ENCODE data around the gene MCM5. TPM values are rescaled to one million over a fixed set of nuclear protein-coding genes. Genes with fewer than 3 reads are reported as not detected.

MCM5 gene
- total RNA-seq, 3 donors from 2014 or later (not counting 1 experiment from before 2014, with no cell fraction given): 59.3 to 73.8 (median 61.5) TPM

- intact Hi-C loops (cut with micrococcal nuclease): no loop called here
Observed at GRCh38 chr22:35439365-35439717, 39.4 kb downstream of the MCM5 start.

DNA sequence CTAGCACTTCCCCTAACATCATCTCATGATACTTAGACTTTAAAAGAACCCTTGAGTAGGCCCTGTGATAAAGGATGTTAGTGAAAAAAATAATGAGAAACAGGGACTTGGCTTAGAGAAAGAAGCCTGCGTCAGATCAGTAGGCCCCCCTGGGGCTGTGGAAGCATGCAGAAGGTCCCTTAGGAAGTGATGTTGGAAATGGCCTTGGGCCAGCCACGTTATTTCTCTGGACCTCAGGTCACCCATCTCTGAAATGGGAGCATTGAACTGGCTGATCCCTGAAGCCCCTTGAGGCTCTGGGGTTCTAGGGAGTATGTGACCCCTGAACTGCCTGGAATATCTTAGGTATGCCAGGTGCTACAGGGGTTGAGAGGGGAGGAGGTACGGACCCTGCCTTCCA lies 40.2 kb downstream of the MCM5 start:
- Mint-ChIP-seq H3K27me3 (ENCODE audit: low read depth in 2 of 2) (no peaks in the 10 kb centered on the region), H3K4me1 (peaks cover 0 to 9% of the 10 kb centered on the region in 2 donors), H3K4me3 (no peak overlapping the region), H3K9me3 (peaks cover 0 to 2% of the 10 kb centered on the region in 2 donors), H3K36me3 (no peaks in the 10 kb centered on the region), H3K27ac (no peak overlapping the region)
- 91% methylated on average over 3 of the region's 3 CpGs for WGBS (ENCODE audit: insufficient coverage)
- intact Hi-C loops (cut with micrococcal nuclease): no loop called here
- DNase-seq: no peak
- Histone ChIP-seq H3K9me3 (ENCODE audit: control insufficient read depth, insufficient read depth, low read length) (no peaks in the 10 kb centered on the region), H3K27me3 (ENCODE audit: control insufficient read depth, insufficient read depth, low read length) (no peaks in the 10 kb centered on the region), H3K4me3 (ENCODE audit: low read length) (no peak overlapping the region), H3K36me3 (ENCODE audit: control insufficient read depth, insufficient read depth, low read length) (no peaks in the 10 kb centered on the region), H3K4me1 (ENCODE audit: control insufficient read depth, insufficient read depth, low read length) (no peaks in the 10 kb centered on the region), H3K27ac (ENCODE audit: low read length) (no peak overlapping the region)
- no peak for ATAC-seq
- TF ChIP-seq CTCF (IDR thresholded peaks at IDR 0.05): no peak

More at GRCh38 chr22:35439365-35439717, 39.4 kb downstream of the MCM5 start:
- Mint-ChIP-seq H3K27ac (no peak overlapping the region), H3K36me3 (no peaks in the 10 kb centered on the region), H3K4me3 (no peak overlapping the region), H3K4me1 (peaks cover 0 to 9% of the 10 kb centered on the region in 2 donors), H3K9me3 (peaks cover 0 to 2% of the 10 kb centered on the region in 2 donors), H3K27me3 (ENCODE audit: low read depth in 2 of 2) (no peaks in the 10 kb centered on the region)
- no peak overlapping the region for H3K4me3 ChIP-seq (ENCODE audit: low read length)
- H3K4me1 ChIP-seq (ENCODE audit: control insufficient read depth, insufficient read depth, low read length): no peaks in the 10 kb centered on the region
- ATAC-seq: no peak
- no peaks in the 10 kb centered on the region for H3K27me3 ChIP-seq (ENCODE audit: control insufficient read depth, insufficient read depth, low read length)
- no peaks in the 10 kb centered on the region for H3K9me3 ChIP-seq (ENCODE audit: control insufficient read depth, insufficient read depth, low read length)
- no peak for DNase-seq
- no peak overlapping the region for H3K27ac ChIP-seq (ENCODE audit: low read length)
- no peaks in the 10 kb centered on the region for H3K36me3 ChIP-seq (ENCODE audit: control insufficient read depth, insufficient read depth, low read length)
- 100% methylated on average over 1 of the region's 1 CpG for WGBS (ENCODE audit: insufficient coverage)
- no peak for TF ChIP-seq CTCF (IDR thresholded peaks at IDR 0.05)

DNA sequence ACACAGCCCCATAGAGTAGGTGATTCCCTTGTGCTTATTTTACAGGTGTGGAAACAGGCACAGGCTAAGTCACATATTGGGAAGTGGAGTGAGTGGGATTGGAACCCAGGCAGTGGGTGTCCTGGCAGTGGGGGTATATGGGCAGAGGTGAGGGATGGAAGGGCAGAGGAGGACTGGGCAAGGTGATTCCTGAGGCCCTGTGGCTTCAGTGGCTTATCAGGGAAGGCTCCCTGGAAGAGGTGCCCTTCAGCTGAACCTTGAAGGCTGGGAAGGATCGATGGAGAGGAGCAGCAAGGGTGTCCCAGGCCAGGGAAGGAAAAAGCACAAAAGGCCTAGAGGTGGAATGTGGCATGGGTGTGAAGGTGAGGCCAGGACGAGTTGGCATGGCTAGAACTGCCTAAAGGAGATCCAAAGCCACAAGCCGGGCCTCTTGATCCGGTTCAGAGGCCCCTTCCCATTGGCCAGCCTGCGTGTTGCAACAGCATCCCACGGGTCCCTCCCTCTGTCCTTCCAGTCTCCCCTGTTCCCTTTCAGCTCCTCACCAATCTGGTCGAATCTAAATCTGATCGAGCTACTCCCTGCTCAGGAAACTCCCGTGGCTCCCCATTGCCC lies 41.7 kb downstream of the MCM5 start:
- TF ChIP-seq CTCF (IDR thresholded peaks at IDR 0.05): no peak

GRCh38 chr22:35442471-35442870 lies 42.5 kb downstream of the MCM5 start:
- TF ChIP-seq CTCF (IDR thresholded peaks at IDR 0.05): no peak
- Histone ChIP-seq H3K4me3 (ENCODE audit: low read length) (no peak overlapping the region), H3K27ac (ENCODE audit: low read length) (no peak overlapping the region), H3K36me3 (ENCODE audit: control insufficient read depth, insufficient read depth, low read length) (no peaks in the 10 kb centered on the region), H3K4me1 (ENCODE audit: control insufficient read depth, insufficient read depth, low read length) (peaks cover under 1% of the 10 kb centered on the region), H3K27me3 (ENCODE audit: control insufficient read depth, insufficient read depth, low read length) (no peaks in the 10 kb centered on the region), H3K9me3 (ENCODE audit: control insufficient read depth, insufficient read depth, low read length) (no peaks in the 10 kb centered on the region)
- H3K4me3 Mint-ChIP-seq: no peak overlapping the region
- peaks cover 0 to 9% of the 10 kb centered on the region in 2 donors for H3K4me1 Mint-ChIP-seq
- no peak overlapping the region for H3K27ac Mint-ChIP-seq
- ATAC-seq: no peak
- WGBS (ENCODE audit: insufficient coverage): 95% methylated on average over 6 of the region's 6 CpGs
- no peaks in the 10 kb centered on the region for H3K36me3 Mint-ChIP-seq
- no peaks in the 10 kb centered on the region for H3K27me3 Mint-ChIP-seq (ENCODE audit: low read depth in 2 of 2)
- no peak for DNase-seq
- intact Hi-C loops (cut with micrococcal nuclease): no loop called here
- H3K9me3 Mint-ChIP-seq: peaks cover 0 to 2% of the 10 kb centered on the region in 2 donors

More for the DNA sequence above, 41.7 kb downstream of the MCM5 start:
- no peaks in the 10 kb centered on the region for H3K36me3 ChIP-seq (ENCODE audit: control insufficient read depth, insufficient read depth, low read length)
- ATAC-seq: no peak
- no peak for DNase-seq
- no peak overlapping the region for H3K27ac ChIP-seq (ENCODE audit: low read length)
- Mint-ChIP-seq H3K4me1 (peaks cover 0 to 9% of the 10 kb centered on the region in 2 donors), H3K27me3 (ENCODE audit: low read depth in 2 of 2) (no peaks in the 10 kb centered on the region), H3K36me3 (no peaks in the 10 kb centered on the region), H3K27ac (no peak overlapping the region), H3K9me3 (peaks cover 0 to 2% of the 10 kb centered on the region in 2 donors), H3K4me3 (no peak overlapping the region)
- intact Hi-C loops (cut with micrococcal nuclease): no loop called here
- no peaks in the 10 kb centered on the region for H3K4me1 ChIP-seq (ENCODE audit: control insufficient read depth, insufficient read depth, low read length)
- 94% methylated on average over 9 of the region's 9 CpGs for WGBS (ENCODE audit: insufficient coverage)
- no peaks in the 10 kb centered on the region for H3K27me3 ChIP-seq (ENCODE audit: control insufficient read depth, insufficient read depth, low read length)
- H3K9me3 ChIP-seq (ENCODE audit: control insufficient read depth, insufficient read depth, low read length): no peaks in the 10 kb centered on the region
- no peak overlapping the region for H3K4me3 ChIP-seq (ENCODE audit: low read length)
